Muscle of arm (tissue), 14 donors: ENCODE results near the gene PCDHA3. TPM values are rescaled to one million over a fixed set of nuclear protein-coding genes. Genes with fewer than 3 reads are reported as not detected.
"Not testable (repeated sequence)": the region's sequence is repeated elsewhere in the genome, so short reads cannot be mapped to it uniquely, and the experiment has no call there.

Source experiments
- DNase-seq: peaks from one replicate; pipeline ENCODE4 v3.0.0-alpha.2; 2013
- long read RNA-seq, 11 donors: transcript quantifications; one replicate each; lab custom pipeline, GENCODE V29; 2026
- polyA plus RNA-seq, 12 donors: library from polyadenylated mRNA; unstranded; fragments of 120-200 nt; gene quantifications; one replicate each; pipeline ENCODE4 v1.2.1, GENCODE V29; 2013; ENCODE audit not compliant: insufficient read length in 12 of 12

The PCDHA3 gene
- under 1 TPM in 10 of 12 donors, not detected in 2; 0.09 to 0.48 (median 0.18) TPM for polyA plus RNA-seq
- long read RNA-seq, donor 1, full-length matches to known transcripts, result 4 of 4 reads
- long read RNA-seq, donor 1, partial matches to known transcripts, result 0 of 4 reads
- long read RNA-seq, donor 1, other reads (novel, unspliced or antisense), result 0 of 4 reads
- long read RNA-seq, donor 2, full-length matches to known transcripts, result 2 of 2 reads
- long read RNA-seq, donor 2, partial matches to known transcripts, result 0 of 2 reads
- long read RNA-seq, donor 2, other reads (novel, unspliced or antisense), result 0 of 2 reads
- long read RNA-seq, donor 3, full-length matches to known transcripts, result 1 of 1 reads
- long read RNA-seq, donor 3, partial matches to known transcripts, result 0 of 1 reads
- long read RNA-seq, donor 3, other reads (novel, unspliced or antisense), result 0 of 1 reads
- long read RNA-seq, donor 4, result 0 reads
- long read RNA-seq, donor 5, full-length matches to known transcripts, result 1 of 1 reads
- long read RNA-seq, donor 5, partial matches to known transcripts, result 0 of 1 reads
- long read RNA-seq, donor 5, other reads (novel, unspliced or antisense), result 0 of 1 reads
- long read RNA-seq, donor 6, full-length matches to known transcripts, result 1 of 1 reads
- long read RNA-seq, donor 6, partial matches to known transcripts, result 0 of 1 reads
- long read RNA-seq, donor 6, other reads (novel, unspliced or antisense), result 0 of 1 reads
- long read RNA-seq, donor 7, full-length matches to known transcripts, result 1 of 1 reads
- long read RNA-seq, donor 7, partial matches to known transcripts, result 0 of 1 reads
- long read RNA-seq, donor 7, other reads (novel, unspliced or antisense), result 0 of 1 reads
- long read RNA-seq, donor 8, result 0 reads
- long read RNA-seq, donor 9, result 0 reads
- long read RNA-seq, donor 10, result 0 reads
- long read RNA-seq, donor 11, result 0 reads

- DNase-seq, result peak; percentile 5
Observed at GRCh38 chr5:140800816-140801493, at the start of gene PCDHA3. Gene PCDHA3 (plus strand): TSS chr5:140801057.

GRCh38 chr5:140753561-140753960, 47.3 kb upstream of the PCDHA3 start:
- DNase-seq, result no peak

GRCh38 chr5:140764177-140764973, 36.5 kb upstream of the PCDHA3 start:
- no peak for DNase-seq

GRCh38 chr5:140767444-140767843, 33.4 kb upstream of the PCDHA3 start:
- no peak for DNase-seq

- no peak for DNase-seq
Observed at GRCh38 chr5:140780512-140780911, 20.3 kb upstream of the PCDHA3 start.

- DNase-seq, result no peak
Observed at GRCh38 chr5:140785905-140786686, 14.8 kb upstream of the PCDHA3 start, which contains the start of gene PCDHA1. Gene PCDHA1 (plus strand): TSS chr5:140786140.

GRCh38 chr5:140787422-140787821, 13.4 kb upstream of the PCDHA3 start:
- not testable (repeated sequence) for DNase-seq

GRCh38 chr5:140787849-140788504, 12.9 kb upstream of the PCDHA3 start:
- DNase-seq, result not testable (repeated sequence)

GRCh38 chr5:140791089-140791488, 9.8 kb upstream of the PCDHA3 start:
- no peak for DNase-seq

GRCh38 chr5:140794595-140795258, 6.1 kb upstream of the PCDHA3 start, which contains the start of gene PCDHA2:
Gene PCDHA2 (plus strand): TSS chr5:140794852.
- no peak for DNase-seq

- DNase-seq, result no peak
Observed at GRCh38 chr5:140795259-140795641, 5.6 kb upstream of the PCDHA3 start.

GRCh38 chr5:140796072-140796717, 4.7 kb upstream of the PCDHA3 start:
- not testable (repeated sequence) for DNase-seq

- no peak for DNase-seq
Observed at GRCh38 chr5:140796718-140797095, 4.2 kb upstream of the PCDHA3 start.

GRCh38 chr5:140801494-140801841, 611 bp downstream of the PCDHA3 start:
- DNase-seq, result no peak

GRCh38 chr5:140802381-140802780, 1.5 kb downstream of the PCDHA3 start:
- not testable (repeated sequence) for DNase-seq

- no peak for DNase-seq
Observed at GRCh38 chr5:140802781-140803271, 2.0 kb downstream of the PCDHA3 start.

- no peak for DNase-seq
Observed at GRCh38 chr5:140806834-140807775, 6.2 kb downstream of the PCDHA3 start, which contains the start of gene PCDHA4. Gene PCDHA4 (plus strand): TSS chr5:140807068.
